DOHH2 (cell line): ENCODE measurements around the gene CMIP.

Source experiments
- H3F3A ChIP-seq: fragments of 200-600 bp; sonication (generic), shearing (Covaris generic); 2 replicates; pipeline ENCODE4 v1.6.0; 2016; ENCODE audit warnings: antibody characterized with exemption, mild to moderate bottlenecking; ENCODE audit not compliant: control insufficient read depth, insufficient read depth
- H3K27ac ChIP-seq: fragments of 200-600 bp; sonication (generic); 2 replicates; pipeline ENCODE4 v1.5.1; 2014; ENCODE audit warnings: low read depth, mild to moderate bottlenecking, low read length, moderate library complexity
- H3K27me3 ChIP-seq: fragments of 200-600 bp; sonication (generic); 2 replicates; pipeline ENCODE4 v1.6.1; 2014; ENCODE audit warnings: mild to moderate bottlenecking, low read length, mixed read lengths; ENCODE audit not compliant: control insufficient read depth
- H3K36me3 ChIP-seq: fragments of 200-600 bp; sonication (generic); 2 replicates; pipeline ENCODE4 v1.6.1; 2014; ENCODE audit warnings: mild to moderate bottlenecking, low read length, moderate library complexity, mixed read lengths; ENCODE audit not compliant: control insufficient read depth
- H3K4me1 ChIP-seq: fragments of 200-600 bp; sonication (generic); 2 replicates; pipeline ENCODE4 v1.6.1; 2014; ENCODE audit warnings: mild to moderate bottlenecking, low read length, mixed read lengths; ENCODE audit not compliant: control insufficient read depth
- H3K4me2 ChIP-seq: fragments of 200-600 bp; sonication (generic); 2 replicates; pipeline ENCODE4 v1.6.0; 2014; ENCODE audit warnings: mild to moderate bottlenecking, low read length, moderate library complexity
- H3K4me3 ChIP-seq: fragments of 200-600 bp; sonication (generic); 2 replicates; pipeline ENCODE4 v1.5.1; 2014; ENCODE audit warnings: mild to moderate bottlenecking, low read length, mixed read lengths
- H3K79me2 ChIP-seq: fragments of 200-600 bp; sonication (generic); 2 replicates; pipeline ENCODE4 v1.6.1; 2014; ENCODE audit warnings: mild to moderate bottlenecking, low read length, mixed read lengths; ENCODE audit not compliant: control insufficient read depth
- H3K9me2 ChIP-seq: fragments of 200-600 bp; sonication (generic); replicated peaks from 2 replicates; pipeline ENCODE4 v1.6.1; 2014; ENCODE audit warnings: mild to moderate bottlenecking, low read length, mixed read lengths; ENCODE audit not compliant: control insufficient read depth
- H3K9me3 ChIP-seq: fragments of 200-600 bp; sonication (generic); 2 replicates; pipeline ENCODE4 v1.6.1; 2014; ENCODE audit warnings: antibody characterized with exemption, low read length, mixed read lengths; ENCODE audit not compliant: control insufficient read depth, insufficient read depth
- H4K20me1 ChIP-seq: fragments of 200-600 bp; sonication (generic); 2 replicates; pipeline ENCODE4 v1.6.0; 2014; ENCODE audit warnings: low read depth, mild to moderate bottlenecking, antibody characterized with exemption, low read length, moderate library complexity; ENCODE audit not compliant: control insufficient read depth, insufficient read depth
- CTCF ChIP-seq: fragments of 200-600 bp; sonication (generic); IDR thresholded peaks from one replicate; pipeline ENCODE4 v1.5.1; 2014; ENCODE audit warnings: antibody characterized with exemption, mild to moderate bottlenecking, low read depth, low read length; ENCODE audit not compliant: poor library complexity, severe bottlenecking
- EZH2phosphoT487 ChIP-seq: fragments of 200-600 bp; sonication (generic); IDR thresholded peaks from 2 replicates; pipeline ENCODE4 v1.6.1; 2017; ENCODE audit warnings: borderline replicate concordance, mild to moderate bottlenecking, antibody characterized with exemption, low read length, moderate library complexity, mixed read lengths

The CMIP gene

GRCh38 chr16:81659249-81659648, 214.6 kb downstream of the CMIP start:
- Histone ChIP-seq H4K20me1 (no peaks in the 10 kb centered on the region), H3K9me2 (no peaks in the 10 kb centered on the region), H3K4me3 (no peak overlapping the region), H3K9me3 (no peaks in the 10 kb centered on the region), H3F3A (no peaks in the 10 kb centered on the region), H3K4me2 (no peak overlapping the region), H3K27ac (no peak overlapping the region), H3K27me3 (no peaks in the 10 kb centered on the region), H3K4me1 (no peaks in the 10 kb centered on the region), H3K79me2 (no peaks in the 10 kb centered on the region), H3K36me3 (no peaks in the 10 kb centered on the region; the same call in 1 of the 2 replicates)
- no peak for TF ChIP-seq CTCF
- no peak for TF ChIP-seq EZH2phosphoT487

GRCh38 chr16:81661082-81661481, 216.5 kb downstream of the CMIP start:
- Histone ChIP-seq H3K4me1 (no peaks in the 10 kb centered on the region), H3K27ac (no peak overlapping the region), H3K79me2 (no peaks in the 10 kb centered on the region), H3K9me2 (no peaks in the 10 kb centered on the region), H4K20me1 (no peaks in the 10 kb centered on the region), H3K36me3 (no peaks in the 10 kb centered on the region; the same call in 1 of the 2 replicates), H3K9me3 (no peaks in the 10 kb centered on the region), H3F3A (no peaks in the 10 kb centered on the region), H3K27me3 (no peaks in the 10 kb centered on the region), H3K4me3 (no peak overlapping the region), H3K4me2 (no peak overlapping the region)
- no peak for TF ChIP-seq CTCF
- no peak for TF ChIP-seq EZH2phosphoT487

DNA sequence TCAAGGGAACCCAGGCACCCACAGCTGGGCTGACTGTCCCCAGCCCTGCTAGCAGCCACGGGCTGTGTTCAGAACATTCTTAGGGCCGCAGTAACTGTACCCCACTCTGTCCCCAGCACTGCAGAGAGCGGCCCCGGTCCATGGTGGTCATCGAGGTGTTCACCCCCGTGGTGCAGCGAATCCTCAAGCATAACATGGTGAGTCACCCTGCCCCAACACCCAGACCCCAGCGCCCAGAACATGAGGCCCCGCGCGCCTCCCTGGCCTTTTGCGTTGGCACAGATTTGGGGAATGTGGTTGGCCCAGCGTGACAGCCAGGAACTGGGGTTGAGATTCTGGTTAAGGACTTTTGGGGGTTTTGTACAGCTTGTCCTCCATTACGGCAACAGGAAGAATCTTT, 219.5 kb downstream of the CMIP start:
- Histone ChIP-seq H3K4me3 (no peak overlapping the region), H3K27ac (no peak overlapping the region), H4K20me1 (no peaks in the 10 kb centered on the region; the same call in 1 of the 2 replicates), H3K9me3 (no peaks in the 10 kb centered on the region), H3F3A (no peaks in the 10 kb centered on the region), H3K27me3 (no peaks in the 10 kb centered on the region), H3K36me3 (no peaks in the 10 kb centered on the region), H3K4me2 (no peak overlapping the region), H3K4me1 (no peaks in the 10 kb centered on the region), H3K79me2 (no peaks in the 10 kb centered on the region), H3K9me2 (no peaks in the 10 kb centered on the region)
- TF ChIP-seq EZH2phosphoT487 (no peak), CTCF (no peak)
